ENCODE measurements around the gene PLXDC2.

- TF ChIP-seq ZNF513 (tag by site-specific recombination; IDR thresholded peaks at IDR 0.05) (no peak), CTCF (tag by site-specific recombination; IDR thresholded peaks at IDR 0.05) (no peak), ZNF488 (tag by site-specific recombination; IDR thresholded peaks at IDR 0.05) (no peak), ZNF624 (tag by site-specific recombination; IDR thresholded peaks at IDR 0.05) (no peak), ZBTB7A (tag by site-specific recombination; IDR thresholded peaks at IDR 0.05; ENCODE audit: low read depth) (no peak), ZNF660 (tag by site-specific recombination; IDR thresholded peaks at IDR 0.05) (no peak), ZNF18 (tag by site-specific recombination; IDR thresholded peaks at IDR 0.05) (no peak), ZNF677 (tag by site-specific recombination; IDR thresholded peaks at IDR 0.05) (no peak), ZNF416 (tag by site-specific recombination; IDR thresholded peaks at IDR 0.05) (no peak), ZBTB26 (tag by site-specific recombination; optimal IDR thresholded peaks at IDR 0.05) (no peak), MYNN (tag by site-specific recombination; IDR thresholded peaks at IDR 0.05; ENCODE audit: borderline replicate concordance) (no peak), REST (tag by site-specific recombination; IDR thresholded peaks at IDR 0.05) (no peak)
These were observed 101.7 kb downstream of the PLXDC2 start for GRCh38 chr10:19917751-19918478.
